ENCODE results near the gene THSD7B.
"Not testable (repeated sequence)": the region's sequence is repeated elsewhere in the genome, so short reads cannot be mapped to it uniquely, and the experiment has no call there.

THSD7B gene

DNA sequence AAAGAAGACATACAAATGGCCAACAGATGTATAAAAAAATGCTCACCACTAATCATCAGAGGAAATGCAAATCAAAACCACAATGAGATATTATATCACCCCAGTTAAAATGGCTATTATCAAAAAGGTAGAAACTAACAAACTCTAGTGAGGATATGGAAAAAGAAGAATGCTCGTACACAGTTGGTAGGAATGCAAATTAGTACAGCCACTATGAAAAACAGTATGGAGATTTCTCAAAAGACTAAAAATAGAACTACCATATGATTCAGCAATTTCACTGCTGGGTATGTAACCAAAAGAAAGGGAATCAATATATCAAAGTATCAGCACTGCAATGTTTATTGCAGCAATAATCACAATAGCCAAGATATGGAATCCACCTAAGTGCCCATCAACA is 679.6 kb downstream of the THSD7B start:
- no peak for DNase-seq

DNA sequence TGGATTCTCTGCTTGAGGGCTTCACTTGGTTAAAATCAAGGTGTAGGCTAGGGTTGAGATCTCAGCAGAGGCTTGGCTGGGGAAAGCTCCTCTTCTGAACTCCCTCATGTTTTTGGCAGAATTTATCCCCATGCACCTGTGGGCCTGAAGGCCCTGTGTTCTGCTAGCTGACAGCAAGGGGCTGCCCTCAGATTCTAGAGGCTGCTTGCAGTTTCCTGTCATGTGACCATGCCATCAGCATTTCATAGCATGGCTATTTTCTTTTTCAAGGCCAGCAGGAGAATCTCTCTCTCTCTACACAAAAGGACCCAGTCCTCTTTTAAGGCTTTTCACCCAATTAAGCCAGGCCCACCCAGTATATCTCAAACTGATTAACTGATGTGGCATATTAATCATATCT is 684.1 kb downstream of the THSD7B start:
- no peak for DNase-seq

DNA sequence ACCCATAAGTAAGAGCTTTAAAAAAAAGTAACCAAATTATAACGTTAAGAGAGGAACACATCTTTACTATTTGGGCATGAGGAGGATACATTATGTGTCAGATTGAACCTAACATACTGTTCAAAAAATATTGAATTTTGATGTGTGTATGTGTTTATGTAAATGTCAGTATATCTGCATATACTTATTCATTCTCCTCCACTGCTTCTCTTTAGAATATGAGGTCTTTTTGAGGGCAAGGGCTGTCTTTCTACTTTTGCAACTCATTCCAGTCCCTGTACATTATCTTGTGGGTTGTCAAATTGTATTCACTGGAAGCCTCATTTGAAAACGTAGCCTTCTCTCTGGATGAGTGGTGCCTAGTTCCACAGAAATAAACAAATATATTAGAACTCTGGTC is 689.5 kb downstream of the THSD7B start:
- DNase-seq: no peak

DNA sequence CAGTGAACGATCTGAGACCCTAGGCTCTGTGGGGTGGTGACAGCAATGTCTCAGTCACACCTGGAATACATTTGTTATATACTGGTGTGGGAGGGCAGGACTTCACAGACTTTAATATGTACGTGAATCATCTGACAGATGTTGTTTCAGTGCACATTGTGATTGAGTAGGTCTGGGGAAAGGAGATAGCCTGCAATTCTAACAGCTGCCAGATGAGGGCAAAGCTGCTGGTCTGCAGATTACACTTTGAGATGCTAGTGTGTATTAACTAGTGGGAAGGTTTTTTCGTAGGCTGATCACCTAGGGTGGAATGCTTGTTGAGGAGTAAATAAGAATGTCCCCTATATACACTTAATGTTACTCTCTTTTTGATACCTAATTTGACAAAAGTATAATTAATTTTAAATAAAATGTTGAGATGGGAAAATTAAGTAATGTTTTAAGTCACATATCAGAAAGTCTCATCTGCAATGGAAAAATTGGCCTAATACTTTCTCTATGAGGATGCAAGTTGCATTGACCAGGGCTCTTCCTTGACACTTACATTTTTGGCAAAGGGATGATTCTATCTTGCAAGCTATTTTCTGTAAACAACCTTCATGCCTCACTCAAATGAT is 702.0 kb downstream of the THSD7B start:
- DNase-seq: no peak

GRCh38 chr2:137493261-137493660 is 727.9 kb downstream of the THSD7B start:
- no peak for DNase-seq

DNA sequence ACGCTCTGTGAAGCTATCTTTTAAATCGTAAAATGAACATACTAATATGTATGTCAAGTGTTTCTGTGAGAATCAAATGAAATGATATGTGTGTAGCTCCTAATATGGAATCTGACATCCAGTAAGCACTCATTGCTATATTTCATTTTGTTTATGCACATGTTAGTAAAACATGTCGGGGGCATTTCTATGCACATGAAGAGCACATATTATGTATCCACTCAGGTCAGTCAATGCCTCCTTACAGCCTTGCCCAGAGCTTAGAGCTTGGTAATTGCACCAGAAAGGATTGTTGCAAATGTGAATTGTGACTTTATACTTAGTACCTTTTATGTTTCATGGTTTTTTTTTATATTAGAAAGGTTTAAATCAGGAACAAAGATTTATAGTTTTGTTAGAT is 735.3 kb downstream of the THSD7B start:
- no peak for DNase-seq

GRCh38 chr2:137507237-137507636 is 741.9 kb downstream of the THSD7B start:
- DNase-seq: no peak

DNA sequence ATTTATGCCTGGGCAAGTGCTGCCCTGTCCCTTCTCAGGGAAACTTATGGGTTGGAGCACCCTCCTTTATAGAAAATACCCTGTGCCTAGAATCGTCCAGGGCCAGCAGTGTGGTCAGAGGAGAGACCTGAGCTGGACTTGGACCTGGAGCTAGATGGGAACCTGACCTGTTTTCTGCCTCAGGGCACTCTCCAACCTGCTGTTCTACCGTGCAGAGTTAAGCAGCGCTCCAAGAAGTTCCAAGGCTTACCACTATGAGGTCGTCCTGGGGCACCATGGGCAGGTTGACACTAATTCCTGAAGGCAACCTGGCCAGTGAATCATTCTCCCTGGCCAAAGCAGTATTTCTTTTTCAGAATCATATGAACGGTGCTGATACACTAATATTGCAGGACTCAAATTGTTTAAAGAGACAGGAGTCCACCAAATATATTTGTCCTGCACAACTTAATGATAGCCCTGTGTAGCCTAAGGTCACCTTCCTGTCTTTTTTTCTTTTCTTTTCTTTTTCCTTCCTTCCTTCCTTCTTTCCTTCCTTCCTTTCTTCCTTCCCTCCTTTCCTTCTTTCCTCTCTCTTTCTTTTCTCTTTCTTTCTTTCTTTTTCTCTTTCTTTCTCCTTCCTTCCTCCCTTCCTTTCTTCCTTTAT is 743.5 kb downstream of the THSD7B start:
- DNase-seq: no peak

DNA sequence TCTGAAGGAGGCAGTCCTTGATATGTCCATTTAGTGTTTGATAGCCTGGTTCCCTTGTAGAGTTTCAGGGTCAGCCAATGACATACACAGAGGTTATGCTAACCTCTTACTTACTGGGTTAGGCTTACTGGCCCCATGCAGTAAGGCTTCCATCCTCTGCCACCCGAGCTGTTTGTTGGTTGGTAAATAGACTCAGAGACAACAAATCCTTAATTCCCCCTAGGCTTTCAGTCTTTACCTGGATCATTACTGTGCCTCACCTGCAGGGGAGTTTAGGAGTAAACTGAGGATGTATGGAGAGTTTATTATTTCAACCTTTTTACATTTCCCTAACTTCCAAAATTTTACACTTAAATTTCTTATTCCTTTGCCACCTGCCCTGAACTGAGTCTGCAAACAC is 746.2 kb downstream of the THSD7B start:
- no peak for DNase-seq

DNA sequence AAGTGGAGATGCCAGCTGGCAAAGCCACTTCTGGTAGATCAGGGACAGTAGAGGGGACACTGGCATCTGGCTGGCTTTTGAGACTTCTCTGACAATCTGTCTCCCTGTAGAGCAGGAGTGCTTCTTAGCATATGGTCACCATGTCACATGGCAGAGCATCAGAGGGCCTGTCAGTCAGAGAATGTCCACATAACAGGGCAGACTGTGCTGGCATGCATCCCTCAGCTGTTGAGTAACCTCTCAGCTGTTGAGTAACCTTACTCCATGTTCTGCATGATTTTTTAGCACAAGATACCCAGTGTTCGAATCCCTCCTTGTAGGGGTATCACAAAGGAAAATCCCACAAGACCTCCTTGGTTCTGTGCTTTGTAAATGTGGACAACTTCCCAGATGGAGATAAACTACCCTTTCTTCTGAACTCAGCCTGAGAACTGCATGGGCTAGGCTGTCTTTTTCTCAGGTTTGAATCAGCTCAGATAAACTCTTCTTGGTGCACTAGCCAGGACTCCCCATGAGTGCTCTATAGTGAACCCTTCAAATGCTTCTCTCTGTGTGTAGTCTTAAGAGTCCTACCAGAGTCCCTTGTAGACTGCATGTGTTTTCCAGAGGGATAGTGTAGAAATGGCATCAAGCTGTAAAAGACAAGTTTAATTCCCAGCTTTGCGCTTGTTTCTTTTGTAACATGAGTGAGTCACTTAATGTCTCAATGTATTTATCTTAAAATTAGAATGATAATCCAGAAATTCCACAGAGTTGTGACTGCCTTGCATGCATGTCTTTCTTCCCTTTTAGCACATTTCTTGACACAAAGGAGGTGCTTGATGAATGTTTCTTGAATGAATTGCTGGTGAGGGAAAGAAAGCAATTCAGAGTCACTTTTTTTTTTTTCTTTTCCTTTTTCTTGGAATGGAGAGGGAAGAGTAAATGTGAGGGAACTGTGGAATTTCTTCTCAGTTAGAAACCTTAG is 756.6 kb downstream of the THSD7B start:
- no peak for DNase-seq

DNA sequence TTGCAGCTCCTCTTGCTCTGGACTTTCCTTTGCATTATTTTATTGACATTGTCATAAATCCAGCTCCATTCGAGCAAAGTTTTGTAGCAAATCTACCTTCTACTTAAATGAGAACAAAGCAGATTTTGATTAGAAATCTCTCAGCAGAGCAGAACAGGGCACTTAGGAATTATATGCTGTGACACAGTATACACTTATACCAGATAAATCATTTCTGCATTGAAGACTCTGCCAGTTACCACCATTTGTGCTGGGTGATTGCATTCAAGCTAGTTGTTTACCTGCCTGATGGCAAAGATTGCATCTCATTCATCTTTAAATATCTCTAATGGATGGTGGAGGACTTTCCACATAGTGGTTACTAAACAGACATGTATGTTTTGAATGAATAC is 757.3 kb downstream of the THSD7B start:
- no peak for DNase-seq

GRCh38 chr2:137523931-137524330 is 758.6 kb downstream of the THSD7B start:
- DNase-seq: no peak

- no peak for DNase-seq
Measured at GRCh38 chr2:137525132-137525531, 759.8 kb downstream of the THSD7B start.

- DNase-seq: no peak
Measured at GRCh38 chr2:137525641-137526190, 760.4 kb downstream of the THSD7B start.

GRCh38 chr2:137535897-137536296 is 770.6 kb downstream of the THSD7B start:
- DNase-seq: no peak

GRCh38 chr2:137539336-137539735 is 774.0 kb downstream of the THSD7B start:
- DNase-seq: no peak

DNA sequence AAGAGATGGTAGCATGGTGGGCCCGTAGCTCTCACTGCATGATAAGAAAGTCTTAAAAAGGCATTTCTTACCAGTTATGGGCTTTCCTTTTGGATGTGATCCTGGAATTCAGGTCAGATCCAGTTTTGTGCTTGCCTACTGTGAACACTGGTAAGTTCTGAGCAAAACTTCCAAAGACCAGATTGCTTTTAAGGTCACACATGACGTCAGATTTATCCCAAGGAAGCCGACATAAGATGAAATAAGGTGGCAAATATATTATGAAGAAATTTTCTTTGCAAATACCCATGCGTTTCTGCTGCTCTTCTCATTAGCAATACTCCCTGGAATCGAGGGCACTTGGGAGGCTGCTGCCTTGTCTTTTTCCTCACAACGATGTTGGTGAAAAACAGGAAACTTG is 782.5 kb downstream of the THSD7B start:
- no peak for DNase-seq

DNA sequence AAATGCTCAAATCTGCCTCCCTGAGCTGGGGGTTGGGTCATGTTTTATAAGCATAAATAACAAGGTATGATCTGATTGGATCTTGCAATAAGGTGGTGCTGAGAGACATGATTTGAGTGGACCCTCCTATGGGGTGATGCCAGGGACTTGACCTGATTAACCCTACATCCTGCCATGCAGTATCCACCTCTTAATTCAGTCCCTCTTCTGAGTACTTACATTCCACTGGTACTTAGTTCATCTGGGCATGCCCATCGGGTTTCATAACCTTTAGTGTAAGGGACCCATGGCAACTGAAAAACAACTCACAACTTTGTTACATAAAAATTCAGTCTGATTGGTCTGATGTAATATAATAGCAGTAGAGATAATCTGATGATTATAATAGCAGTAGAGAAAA is 801.0 kb downstream of the THSD7B start:
- DNase-seq: no peak

DNA sequence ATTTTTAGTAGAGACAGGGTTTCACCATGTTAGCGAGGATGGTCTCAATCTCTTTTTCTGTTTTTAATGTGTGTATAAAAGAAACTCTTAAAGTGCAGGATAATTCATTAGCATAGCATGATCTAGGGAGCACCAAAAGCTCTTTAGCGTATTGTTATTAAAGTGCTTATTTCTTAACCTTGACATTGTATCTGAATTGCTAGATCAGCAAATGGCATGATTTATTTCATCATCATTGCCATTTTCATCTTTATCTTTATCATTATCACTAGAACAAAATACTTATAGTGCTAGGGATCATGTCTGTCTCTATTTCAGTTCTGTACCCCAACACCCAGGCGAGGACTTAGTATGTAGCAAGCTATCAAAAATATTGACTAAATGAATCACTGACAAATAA is 805.1 kb downstream of the THSD7B start:
- DNase-seq: no peak

- DNase-seq: not testable (repeated sequence)
Measured at GRCh38 chr2:137587834-137588233, 822.5 kb downstream of the THSD7B start.

- not testable (repeated sequence) for DNase-seq
Measured at GRCh38 chr2:137588578-137588977, 823.2 kb downstream of the THSD7B start.

- no peak for DNase-seq
Measured at GRCh38 chr2:137590102-137590501, 824.8 kb downstream of the THSD7B start.

DNA sequence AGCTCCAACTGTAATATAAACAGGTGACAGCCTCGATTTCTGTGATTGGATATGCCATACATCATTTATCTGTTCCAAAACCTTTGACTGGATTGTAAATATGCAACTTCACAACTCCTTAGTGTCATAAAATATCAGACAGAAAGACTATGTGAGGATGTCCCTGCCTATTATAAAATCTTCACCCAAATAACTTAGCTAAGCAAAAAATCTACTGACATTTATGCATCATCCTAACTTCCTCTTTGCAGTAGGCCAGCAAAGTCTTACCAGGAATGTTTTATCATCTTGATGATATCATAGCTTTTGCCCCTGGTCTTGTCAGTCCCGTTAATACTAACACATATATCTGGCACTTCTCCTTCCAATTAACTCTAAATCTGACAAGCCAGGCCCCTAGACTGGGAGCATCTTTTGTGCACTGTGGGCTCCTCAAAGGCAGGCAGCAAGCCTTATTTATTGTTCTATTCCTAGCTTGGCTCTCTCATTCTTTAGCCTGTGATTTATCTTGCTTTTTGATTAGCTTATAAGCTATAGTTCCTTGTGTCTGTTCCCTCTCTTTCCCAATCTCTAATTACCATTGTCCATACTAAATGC is 842.5 kb downstream of the THSD7B start:
- no peak for DNase-seq
